HCT116 (cell line): ENCODE measurements around the gene TLR9.

Experiments used
- CTCF ChIP-seq, 3 experiments: fragments of 200-600 bp in 1 of 3; sonication (generic) in 1 of 3; IDR thresholded peaks in 2 of 3; conservative IDR thresholded peaks in 1 of 3; 2 replicates each; pipeline ENCODE4 v1.5.1; 2012 to 2017; ENCODE audit warnings: low read depth in 2 of 3, low read length in 2 of 3, antibody characterized with exemption in 1 of 3, borderline replicate concordance in 1 of 3, control low read depth in 1 of 3, mild to moderate bottlenecking in 1 of 3, mixed read lengths in 1 of 3, mixed run types in 1 of 3, moderate library complexity in 1 of 3; ENCODE audit not compliant: insufficient read depth in 1 of 3
- EGR1 ChIP-seq: IDR thresholded peaks from 2 replicates; pipeline ENCODE4 v1.6.1; 2012; ENCODE audit warnings: low read depth
- FOSL1 ChIP-seq: IDR thresholded peaks from 2 replicates; pipeline ENCODE4 v1.6.1; 2012; ENCODE audit warnings: low read depth
- JUND ChIP-seq: IDR thresholded peaks from 2 replicates; pipeline ENCODE4 v1.6.1; 2012
- MAX ChIP-seq: IDR thresholded peaks from 2 replicates; pipeline ENCODE4 v1.6.1; 2012
- POLR2A ChIP-seq: IDR thresholded peaks from 2 replicates; pipeline ENCODE4 v1.7.0; 2011; ENCODE audit warnings: borderline replicate concordance; ENCODE audit not compliant: insufficient read depth, insufficient read length; ENCODE audit errors: extremely low read depth
- POLR2AphosphoS5 ChIP-seq: IDR thresholded peaks from 2 replicates; pipeline ENCODE4 v1.6.1; 2011; ENCODE audit warnings: mild to moderate bottlenecking, low read depth, low read length, moderate library complexity
- ZNF274 ChIP-seq: fragments of 200-500 bp; sonication (Bioruptor generic); IDR thresholded peaks from 2 replicates; pipeline ENCODE4 v1.6.1; 2014; ENCODE audit warnings: mild to moderate bottlenecking, low read depth, low read length, inconsistent platforms

GRCh38 chr3:52213901-52214300 lies 11.5 kb downstream of the TLR9 start:
- TF ChIP-seq CTCF (IDR thresholded peaks at IDR 0.05 in 2 of 3, conservative IDR thresholded peaks at IDR 0.05 in 1 of 3; ENCODE audit: borderline replicate concordance in 1 of 3, insufficient read depth in 1 of 3, low read depth in 2 of 3, low read length in 2 of 3) (no peak), JUND (no peak), POLR2AphosphoS5 (no peak), MAX (no peak), POLR2A (no peak), ZNF274 (no peak), FOSL1 (no peak), EGR1 (no peak)
